Superior temporal gyrus (tissue), 1 donor: ENCODE results near the gene CCNG2.

Experiments
- DNase-seq: peaks from one replicate; pipeline ENCODE4 v3.0.0-alpha.2; 2016; ENCODE audit errors: extremely low spot score

CCNG2 gene

GRCh38 chr4:77147079-77147782 is 9.8 kb upstream of the CCNG2 start:
- no peak for DNase-seq

DNA sequence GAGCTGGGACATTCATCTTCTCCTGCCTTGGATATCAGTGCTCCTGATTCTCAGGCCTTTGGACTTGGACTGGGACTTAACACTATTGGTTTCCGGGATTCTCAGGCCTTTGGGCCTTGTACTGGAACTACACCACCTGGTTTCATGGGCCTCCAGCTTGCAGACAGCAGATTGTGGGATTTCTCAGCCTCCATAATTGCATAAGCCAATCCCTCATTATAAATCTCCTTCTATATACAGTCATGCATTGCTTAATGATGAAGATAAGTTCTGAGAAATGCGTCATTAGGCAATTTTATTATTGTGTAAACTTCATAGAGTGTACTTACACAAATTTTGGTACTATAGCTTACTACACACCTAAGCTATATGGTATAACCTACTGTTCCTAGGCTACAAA is 8.9 kb upstream of the CCNG2 start:
- DNase-seq = no peak

- DNase-seq = no peak
Observed at GRCh38 chr4:77149789-77150188, 7.2 kb upstream of the CCNG2 start.

DNA sequence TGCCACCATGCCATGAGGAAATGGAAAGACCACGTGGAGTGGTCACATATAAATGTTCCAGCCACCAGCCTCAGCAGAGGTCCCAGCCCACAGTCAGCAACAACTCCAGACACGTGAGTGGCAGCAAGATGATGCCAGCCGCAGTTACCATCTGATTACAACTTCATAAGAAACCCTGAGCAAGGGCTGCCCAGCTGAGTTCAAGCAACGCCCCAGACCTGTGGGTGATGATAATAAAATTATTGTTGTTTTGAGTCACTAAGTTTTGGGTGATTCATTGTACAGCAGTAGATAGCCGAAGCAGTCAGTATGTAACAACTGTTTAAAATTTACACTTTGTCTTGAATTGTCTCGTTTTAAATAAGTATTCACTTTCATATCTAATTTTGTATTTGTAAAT is 5.8 kb upstream of the CCNG2 start:
- DNase-seq = no peak

- no peak for DNase-seq
Observed at GRCh38 chr4:77152421-77152820, 4.6 kb upstream of the CCNG2 start.

DNA sequence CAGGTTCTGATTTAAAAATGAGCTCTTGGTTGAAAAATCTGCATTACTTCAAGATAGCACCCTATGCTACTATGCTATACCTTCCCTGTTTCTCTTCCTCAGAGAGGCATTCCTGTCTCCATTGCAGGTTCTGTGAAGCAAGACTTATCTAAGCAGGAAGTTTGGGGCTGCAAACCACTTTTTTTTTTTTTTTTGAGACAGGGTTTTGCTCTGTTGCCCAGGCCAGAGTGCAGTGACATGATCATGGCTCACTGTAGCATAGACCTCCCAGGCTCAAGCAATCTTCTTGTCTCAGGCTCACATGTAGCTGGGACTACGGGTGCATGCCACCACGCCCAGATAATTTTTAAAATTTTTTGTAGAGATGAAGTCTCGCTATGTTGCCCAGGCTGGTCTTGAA is 4.0 kb upstream of the CCNG2 start:
- no peak for DNase-seq

DNA sequence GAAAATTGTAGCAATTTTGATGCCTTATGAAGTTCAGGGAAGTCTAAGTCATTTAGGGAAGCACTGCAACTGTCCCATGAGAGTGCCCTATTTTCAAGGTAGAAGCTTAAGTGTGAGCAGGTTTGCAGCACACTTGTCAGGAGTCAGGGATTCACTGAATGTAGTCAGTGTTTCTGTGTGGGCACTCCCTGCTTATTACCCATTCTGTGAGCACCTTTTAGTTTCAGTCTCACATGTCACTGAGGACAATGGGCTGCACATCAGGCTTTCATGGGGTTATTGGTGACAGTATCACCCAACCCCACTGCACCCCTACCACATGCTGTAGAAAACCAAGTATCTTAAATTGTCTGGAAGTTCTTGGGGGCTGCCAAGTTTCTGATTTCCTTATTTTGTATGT is 2.9 kb upstream of the CCNG2 start:
- DNase-seq = no peak

DNA sequence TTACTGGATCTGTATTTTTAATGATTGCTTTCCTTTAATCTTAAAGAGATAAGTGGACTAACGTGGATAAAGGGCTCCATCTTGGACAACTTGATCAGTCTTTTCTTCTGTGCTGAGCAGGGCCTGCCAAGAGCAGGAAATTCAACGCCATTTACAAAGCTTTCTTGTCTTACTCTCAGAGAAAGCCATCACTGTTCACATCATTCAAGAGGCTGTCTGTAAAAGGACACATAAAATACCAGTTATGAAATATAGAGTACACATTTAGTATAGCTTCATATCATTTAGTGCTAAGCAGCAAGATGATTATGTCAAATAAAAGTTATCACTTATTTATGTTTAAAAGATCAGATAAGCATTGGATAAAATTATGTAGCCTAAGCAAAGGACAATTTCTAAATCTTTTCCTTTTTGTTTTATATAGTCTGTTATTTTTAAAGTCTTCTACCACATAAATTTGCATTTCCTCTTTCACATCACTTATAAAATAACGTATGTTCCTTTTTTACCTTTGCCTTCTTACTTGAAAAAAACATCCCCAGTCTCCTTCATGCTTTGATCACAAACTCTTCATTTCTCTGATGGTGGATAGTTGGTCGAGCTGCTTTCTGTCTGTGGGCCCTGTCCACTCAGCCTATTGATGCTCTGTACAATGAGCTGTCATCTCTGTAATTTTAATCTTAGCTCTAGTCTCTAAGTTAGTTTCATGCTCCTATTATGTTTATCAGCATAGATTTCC is 2.1 kb upstream of the CCNG2 start:
- DNase-seq = peak; percentile 74

DNA sequence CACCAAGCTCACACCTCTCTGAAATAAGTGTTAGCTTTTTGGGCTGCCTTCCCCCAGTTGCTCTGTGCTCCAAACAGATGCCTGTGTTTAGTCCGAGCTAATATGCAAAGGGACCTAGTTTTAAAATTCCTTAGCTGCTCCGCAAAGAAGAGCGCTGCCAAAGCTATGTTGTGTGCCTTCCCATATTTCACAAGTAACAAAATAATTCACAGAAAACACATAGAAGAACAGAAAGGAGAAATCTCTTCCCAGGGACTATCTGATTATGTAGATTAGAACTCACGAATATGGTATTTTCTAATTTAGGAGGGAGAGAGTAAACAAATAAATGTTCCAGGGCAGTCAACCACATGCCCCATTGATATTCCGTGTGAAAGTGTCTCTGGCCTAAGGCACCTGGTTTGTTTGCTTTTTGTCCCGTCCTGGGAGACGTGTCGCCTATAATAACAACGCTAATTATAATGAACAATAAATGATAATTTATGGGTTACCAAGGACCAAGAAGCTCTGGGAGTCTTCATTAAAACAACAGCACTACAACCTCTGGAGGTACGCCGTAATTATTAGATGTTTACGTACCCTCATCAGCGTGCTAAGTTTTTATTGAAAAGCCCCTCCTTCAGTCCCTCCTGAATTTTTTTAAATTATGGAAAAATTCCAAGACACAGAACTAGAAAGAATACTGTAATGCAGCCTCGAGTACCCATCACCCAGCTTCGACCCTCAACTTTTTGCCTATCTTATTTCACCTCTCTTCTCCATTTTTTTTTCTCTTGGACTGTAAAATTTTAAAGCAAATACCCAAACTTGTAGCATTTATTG is 1.2 kb upstream of the CCNG2 start:
- peak; percentile 79 for DNase-seq

DNA sequence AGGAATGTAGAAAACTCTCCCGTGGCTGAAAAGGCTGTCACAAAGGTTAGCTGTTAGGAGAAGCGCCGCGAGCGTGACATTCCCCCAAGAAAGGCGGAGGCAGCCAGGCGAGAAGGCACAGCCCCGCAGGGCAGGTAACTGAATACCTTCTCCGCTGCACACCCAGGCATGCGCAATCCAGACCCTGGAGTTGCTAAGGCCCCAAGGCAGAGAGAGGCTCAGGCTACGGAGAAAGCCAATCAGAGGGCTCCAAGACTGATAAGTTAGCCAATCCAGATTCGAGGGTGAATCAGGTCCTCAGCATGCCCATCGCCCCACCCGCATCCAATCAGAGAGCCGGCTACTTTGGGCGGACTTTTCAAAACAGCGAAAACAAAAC is 485 bp upstream of the CCNG2 start:
- peak; percentile 100 for DNase-seq

DNA sequence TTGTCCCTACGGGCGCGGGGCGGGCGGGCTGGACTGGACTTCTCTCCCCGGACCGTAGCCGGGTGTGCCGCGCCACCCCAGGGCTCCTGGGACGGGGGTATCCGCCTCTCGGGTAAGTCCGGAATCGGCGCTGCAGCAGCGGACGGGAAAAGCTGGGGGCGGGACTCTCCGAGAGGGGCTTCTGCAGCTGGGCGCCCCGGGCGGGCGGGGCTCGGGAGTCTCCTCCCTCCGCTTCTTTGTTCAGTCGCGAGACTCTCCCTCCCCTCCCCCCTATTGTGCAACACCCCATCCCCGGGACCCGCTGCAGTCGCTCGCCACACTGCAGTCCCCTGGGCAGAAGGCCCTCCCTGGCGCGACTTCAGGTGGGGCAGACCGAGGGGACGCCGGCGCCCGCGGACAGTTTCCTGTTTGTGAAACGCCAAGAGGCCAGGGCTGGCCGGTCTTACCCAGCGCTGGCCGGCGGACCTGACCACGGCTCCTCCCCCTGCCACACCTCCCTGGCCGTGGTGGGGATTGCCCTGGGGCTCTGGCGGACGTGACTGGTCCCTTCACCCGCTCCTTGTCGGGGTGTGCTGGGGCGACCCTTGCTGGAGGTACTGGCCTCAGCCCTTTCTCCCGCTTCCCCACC is 966 bp downstream of the CCNG2 start:
- DNase-seq = peak; percentile 62

DNA sequence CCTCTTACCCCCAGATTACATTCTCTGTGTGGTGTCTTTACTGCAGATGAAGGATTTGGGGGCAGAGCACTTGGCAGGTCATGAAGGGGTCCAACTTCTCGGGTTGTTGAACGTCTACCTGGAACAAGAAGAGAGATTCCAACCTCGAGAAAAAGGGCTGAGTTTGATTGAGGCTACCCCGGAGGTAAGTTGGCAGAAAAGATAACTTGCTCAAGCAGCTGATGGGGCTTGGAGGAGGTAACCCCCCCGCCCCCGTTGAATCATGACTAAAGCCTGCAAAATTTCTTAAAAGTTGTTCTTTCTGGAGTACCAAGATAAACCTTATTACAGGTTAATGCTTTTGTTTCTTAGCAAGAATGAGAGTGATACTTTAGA is 1.5 kb downstream of the CCNG2 start:
- no peak for DNase-seq

- peak; percentile 38 for DNase-seq
Observed at GRCh38 chr4:77159806-77160205, 2.8 kb downstream of the CCNG2 start.

DNA sequence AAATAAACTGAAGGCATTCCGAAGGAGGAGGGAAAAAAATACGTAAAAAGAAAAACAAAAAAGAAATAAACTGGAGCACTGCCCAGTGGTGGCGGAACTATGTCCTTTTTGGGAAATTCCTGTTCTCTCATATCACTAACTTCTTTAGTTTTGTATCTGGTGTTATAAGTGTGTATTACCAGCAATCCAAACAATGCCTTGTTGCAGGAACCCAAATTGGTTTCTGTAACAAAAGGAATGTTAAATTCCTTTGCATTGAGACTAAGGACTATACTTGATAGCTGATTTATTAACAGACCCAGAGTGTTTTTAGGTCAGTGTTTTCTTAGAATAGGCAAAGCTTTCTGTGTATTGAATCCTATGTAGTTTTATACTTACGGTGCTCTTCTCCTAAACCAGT is 6.6 kb downstream of the CCNG2 start:
- no peak for DNase-seq

GRCh38 chr4:77167173-77167572 is 10.2 kb downstream of the CCNG2 start:
- DNase-seq = peak; percentile 59

- no peak for DNase-seq
Observed at GRCh38 chr4:77167866-77168265, 10.9 kb downstream of the CCNG2 start.

DNA sequence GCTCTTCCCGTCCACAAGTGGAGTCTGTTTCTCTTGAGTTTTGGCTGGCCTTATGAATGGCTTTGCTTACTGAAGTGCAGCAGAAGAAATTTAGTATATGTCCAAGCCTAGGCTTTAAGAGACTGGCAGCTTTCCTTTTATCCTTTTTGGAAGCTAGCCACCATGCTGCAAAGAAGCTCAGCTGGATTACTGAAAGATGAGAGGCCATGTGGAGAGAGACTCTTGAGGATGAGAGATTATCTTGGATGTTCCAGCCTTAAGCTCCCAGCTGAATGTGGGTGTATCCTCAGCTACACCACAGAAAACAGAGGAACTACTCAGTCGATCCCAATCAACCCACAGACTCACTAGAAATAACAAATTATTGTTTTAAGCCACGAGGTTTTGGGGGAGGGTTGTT is 12.5 kb downstream of the CCNG2 start:
- no peak for DNase-seq

DNA sequence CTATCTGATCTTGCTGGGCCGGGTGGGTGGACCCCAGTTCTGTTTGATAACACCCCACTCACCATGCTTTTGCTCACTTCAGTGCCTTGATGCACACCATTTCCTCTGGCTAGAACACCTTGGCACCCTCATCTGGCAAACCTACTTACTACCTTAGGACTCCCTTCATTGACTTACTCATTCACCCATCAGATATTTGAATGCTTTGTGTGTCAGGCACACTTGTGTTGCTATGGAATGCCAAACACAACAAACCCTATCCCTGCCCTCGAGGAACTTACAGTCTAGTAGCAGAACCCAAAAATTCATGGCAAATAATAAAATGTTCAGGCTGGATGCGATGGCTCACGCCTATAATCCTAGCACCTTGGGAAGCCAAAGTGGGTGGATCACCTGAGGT is 13.9 kb downstream of the CCNG2 start:
- DNase-seq = no peak

DNA sequence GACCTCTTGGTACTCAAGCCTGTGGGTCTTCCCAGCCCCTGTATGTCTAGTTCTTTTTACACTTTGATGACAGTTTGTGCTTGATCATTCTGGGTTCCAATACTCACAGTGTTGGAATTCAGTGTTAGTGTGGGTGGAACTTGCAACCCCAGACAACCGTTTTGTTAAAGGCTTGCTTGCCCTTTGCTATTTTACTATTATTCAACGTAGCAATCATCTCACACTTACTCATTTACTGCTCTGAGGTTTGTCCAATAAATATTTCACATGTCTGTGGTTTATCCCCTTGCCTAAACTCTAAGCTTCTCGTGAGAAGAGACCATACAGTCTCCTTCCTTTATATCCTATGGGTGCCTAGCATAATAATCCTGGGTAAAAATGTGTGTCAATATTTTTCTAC is 15.3 kb downstream of the CCNG2 start:
- no peak for DNase-seq

GRCh38 chr4:77174426-77174825 is 17.4 kb downstream of the CCNG2 start:
- DNase-seq = no peak

GRCh38 chr4:77175201-77175611 is 18.2 kb downstream of the CCNG2 start:
- no peak for DNase-seq

DNA sequence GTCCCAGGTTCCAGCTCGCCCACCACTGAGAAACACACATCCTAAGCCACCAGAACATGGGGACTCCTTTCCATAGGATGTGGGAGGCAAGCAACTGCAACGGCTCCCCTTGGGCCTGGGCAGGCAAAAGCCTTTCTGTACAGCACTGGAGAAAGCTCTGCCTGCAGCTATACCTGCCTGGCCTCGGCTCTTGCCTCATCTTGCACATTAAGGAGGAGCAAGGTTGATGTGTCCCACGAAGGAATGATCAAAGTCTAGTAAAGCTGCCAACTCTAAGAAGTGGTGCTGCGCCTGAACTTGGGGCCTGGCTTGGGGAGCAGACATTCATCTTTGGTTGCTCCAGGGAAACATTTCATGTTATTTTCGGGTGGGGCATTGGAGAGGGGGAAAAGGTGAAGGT is 19.6 kb downstream of the CCNG2 start:
- DNase-seq = no peak
